Stimulated activated CD4-positive, alpha-beta T cell treated with anti-CD3 and anti-CD28 coated beads, Interleukin-4, amount 100 ng/mL, for 4 hours (primary cell): ENCODE data around the gene CLIC5.

ENCODE experiments used
- DNase-seq, 2 experiments: peaks; one replicate each; pipeline ENCODE4 v3.0.0-alpha.2; 2020

The CLIC5 gene

GRCh38 chr6:45881705-45882467, 133.8 kb downstream of the CLIC5 start:
- DNase-seq, result no peak

DNA sequence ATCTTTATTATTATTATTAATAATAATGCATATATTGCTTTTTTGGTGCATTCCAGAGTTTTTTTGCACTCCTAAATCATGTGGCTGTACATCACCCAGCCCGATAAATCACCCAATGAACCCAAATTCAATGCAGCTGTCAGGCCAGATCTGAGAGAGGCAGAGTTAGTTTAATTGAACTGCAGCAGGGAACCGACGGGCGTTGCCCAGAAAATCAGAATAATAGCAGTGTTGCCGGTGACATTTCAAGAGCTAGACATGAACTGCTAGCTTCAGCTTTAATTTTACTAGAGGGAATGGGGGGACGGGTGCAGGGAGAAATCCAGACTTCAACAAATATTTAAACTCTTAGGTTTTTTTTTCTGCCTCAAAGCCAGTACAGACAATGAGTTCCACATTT, 135.0 kb downstream of the CLIC5 start:
- DNase-seq, result no peak

DNA sequence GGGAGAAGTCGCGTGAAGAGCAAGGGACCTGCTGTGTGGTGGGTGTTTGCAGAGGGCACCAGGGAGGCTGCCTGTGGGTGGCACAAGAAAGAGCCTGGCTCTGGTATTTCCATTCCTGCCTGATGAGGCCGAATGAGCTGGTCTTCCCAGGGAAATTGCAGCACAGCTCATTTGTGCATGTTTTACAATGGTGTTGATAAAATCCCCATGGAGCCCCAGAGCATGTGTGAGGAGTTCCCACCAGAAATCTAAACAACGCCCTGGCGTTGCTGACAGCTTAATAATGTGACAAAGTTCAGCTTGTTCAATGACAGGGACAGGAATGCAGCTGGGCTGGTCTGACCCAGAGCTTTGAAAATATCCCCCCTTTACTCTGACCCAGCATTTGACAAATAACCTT, 135.5 kb downstream of the CLIC5 start:
- DNase-seq, result no peak

DNA sequence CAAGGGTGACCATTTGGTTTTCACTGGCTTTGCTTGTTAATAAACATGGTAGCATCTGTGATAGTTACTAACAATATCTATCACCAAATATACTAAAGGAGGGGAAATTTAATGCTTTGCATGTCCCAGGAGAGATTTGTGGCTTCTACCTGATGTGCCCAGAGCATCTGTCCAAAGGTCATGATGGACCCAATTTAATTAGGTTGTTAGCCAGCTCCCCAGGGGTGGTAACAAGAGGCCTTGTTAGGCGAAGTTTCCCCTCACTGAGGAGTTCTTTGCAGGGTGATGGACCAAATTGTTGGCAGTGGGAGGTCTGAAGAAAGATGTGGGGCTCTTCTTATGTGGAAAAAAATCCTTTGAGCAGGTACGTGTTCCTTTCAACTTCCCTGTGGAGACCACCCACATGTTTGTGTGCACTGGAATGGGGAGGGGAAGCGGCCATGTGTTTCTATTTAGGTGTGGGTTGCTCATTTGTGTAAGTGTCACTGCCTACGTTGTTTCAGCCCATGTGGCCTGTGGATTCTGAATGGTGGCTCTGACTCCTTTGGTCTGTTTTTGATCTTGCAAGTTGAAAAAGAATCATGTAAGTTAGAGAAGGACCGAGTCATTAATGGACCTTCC, 137.6 kb downstream of the CLIC5 start:
- no peak for DNase-seq

DNA sequence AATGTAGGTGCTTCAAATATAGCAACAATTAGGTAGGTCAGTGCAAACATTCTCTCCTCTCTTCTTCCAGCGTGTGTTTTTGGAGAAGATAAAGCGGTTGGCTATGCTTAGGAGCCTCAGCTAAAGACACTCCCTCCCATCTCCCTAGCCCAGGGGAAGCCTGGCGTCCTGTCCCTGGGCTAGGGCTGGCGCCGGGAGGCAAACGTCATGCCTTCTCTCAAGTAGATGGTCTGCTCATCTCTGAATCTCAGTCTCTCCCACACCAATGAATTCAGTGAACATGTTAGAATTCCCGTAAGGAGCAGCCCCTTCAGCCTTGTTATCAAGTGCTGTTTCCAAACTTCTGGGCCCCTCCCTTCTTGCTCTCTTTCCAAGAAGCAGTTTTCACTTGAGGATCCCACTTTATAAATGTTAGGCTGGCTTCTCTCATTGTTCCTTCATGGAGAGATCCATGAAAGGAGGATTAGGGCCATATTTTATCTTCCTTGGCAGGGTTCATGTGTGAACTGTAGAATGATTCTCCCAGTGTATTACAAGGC, 142.8 kb downstream of the CLIC5 start:
- DNase-seq, result no peak

GRCh38 chr6:45870531-45870930, 145.1 kb downstream of the CLIC5 start:
- no peak for DNase-seq

- DNase-seq, result no peak
These were observed 151.0 kb downstream of the CLIC5 start for GRCh38 chr6:45864651-45865050.

DNA sequence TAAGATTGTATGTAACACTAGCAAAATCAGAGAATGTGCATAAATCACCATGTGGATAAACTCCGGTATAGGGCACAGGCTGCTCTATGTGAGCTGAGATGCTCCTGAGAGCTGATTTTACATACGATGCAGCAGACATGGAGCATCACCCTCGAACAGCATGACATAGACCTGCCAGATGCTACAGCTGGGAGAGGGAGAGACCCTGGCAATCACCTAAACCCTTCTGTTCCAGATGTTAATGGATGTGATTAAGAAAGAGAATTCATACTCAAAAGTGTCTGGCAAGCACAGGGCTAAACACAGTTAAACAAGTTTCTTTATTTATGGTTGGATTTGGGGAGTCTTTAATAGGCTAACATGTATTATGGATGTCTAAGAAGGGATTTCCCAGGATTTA, 157.0 kb downstream of the CLIC5 start:
- no peak for DNase-seq

- no peak for DNase-seq
These were observed 157.8 kb downstream of the CLIC5 start for GRCh38 chr6:45857827-45858226.

DNA sequence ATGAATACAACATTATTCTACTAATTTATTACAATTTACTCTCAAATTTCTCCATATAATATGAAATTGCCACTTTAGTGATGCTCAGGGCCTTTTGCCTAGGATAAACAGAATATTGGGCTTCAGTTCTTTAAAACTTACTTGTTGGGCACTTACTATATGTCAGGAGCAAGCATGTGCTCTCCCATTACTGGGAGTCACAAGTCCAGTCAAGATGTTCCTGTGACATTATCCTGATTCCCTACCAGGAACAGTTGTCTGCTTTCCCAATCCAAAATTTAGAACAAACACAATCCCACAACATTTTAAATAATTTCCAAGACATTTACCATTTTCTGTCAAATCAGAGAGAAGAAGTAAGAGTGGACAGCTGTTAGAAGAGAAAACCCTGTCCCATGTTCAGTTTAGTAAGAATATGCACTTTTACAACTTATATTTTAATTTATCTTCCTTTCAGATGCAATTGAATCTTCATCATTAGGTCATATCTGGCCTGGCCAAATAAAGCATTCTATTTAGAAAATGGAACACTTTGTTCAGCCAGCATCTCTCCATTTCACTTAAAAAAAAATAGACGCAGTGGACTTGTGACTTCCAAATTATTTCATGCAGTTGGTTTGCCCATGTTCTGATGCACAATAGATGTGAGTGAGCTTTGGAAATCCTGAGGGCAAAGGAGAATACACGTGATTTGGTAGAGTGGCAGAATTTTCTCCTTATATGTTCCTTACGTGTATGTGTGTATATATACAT, 159.8 kb downstream of the CLIC5 start:
- DNase-seq, result no peak

- no peak for DNase-seq
These were observed 161.4 kb downstream of the CLIC5 start for GRCh38 chr6:45854149-45854742.

DNA sequence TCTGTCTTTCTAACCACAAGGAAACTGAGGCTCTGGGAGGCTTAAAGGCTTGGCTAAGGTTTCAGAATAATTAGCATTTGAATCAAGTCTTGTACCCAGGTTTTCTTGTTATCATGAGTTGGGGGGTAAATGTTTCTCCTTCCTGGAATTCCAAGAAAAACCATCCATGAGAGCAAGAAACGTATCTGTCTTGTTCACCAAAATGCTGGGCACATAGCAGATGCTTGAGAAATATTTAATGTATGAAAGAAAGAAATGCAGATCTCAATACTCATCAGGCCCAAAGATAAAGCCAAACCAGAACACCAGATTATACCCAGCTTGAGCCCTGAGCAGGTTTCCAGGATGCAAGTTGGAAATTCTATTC, 164.6 kb downstream of the CLIC5 start:
- DNase-seq, result no peak

GRCh38 chr6:45850378-45851033, 165.2 kb downstream of the CLIC5 start:
- no peak for DNase-seq

DNA sequence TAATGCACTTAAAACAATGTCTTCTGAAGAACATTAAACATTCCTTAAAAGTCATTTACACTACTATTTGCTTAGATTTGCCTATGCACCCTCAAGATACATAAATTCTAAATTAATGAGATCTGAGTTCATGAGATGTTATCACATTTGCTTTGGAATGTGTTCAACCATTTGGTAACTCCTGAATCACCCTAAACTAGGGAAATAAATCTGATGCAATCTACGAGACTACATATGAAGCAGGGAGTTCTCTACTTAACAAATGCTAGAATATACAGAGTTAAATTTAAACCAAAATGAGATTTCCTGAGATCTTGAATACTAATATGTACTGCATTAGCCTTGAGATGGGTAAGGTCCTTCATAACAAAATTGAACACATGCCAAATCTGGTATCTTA, 170.1 kb downstream of the CLIC5 start:
- DNase-seq, result no peak

- DNase-seq, result no peak
These were observed 170.7 kb downstream of the CLIC5 start for GRCh38 chr6:45844986-45845385.

GRCh38 chr6:45843848-45844521, 171.7 kb downstream of the CLIC5 start:
- DNase-seq, result no peak

DNA sequence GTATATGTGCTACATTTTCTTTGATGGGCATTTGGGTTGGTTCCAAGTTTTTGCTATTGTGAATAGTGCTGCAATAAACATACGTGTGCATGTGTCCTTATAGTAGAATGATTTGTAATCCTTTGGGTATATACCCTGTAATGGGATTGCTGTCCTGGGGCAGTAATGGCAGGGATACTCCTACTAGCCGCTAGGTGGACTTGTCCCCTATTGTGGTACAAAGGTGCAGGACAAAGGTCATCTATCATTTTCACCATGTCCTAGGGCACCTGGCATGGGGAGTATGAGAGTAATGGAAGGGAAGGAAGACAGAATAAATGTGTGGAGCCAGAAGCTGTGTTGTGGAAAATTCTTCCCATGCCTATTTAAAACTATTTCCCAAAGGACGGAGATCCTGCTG, 174.6 kb downstream of the CLIC5 start:
- DNase-seq, result no peak

DNA sequence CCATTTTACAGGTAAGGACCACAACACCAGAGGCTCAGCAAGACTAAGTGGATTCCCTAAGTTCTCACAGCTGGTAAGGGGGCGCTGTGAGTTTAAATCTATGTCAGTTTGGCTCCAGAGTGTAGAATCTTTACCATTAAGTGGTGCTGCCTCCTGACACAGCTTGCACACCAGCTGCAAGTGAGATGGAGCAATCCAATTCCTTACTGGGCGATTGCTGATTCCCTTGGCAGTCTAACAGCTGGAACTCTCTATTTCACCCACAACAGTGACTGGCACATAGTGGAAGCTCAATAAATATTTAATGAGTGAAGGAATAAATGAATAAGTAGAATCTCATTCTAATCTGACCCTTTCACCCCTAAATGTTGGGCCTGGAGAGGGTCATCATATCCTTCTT, 176.7 kb downstream of the CLIC5 start:
- DNase-seq, result no peak

- no peak for DNase-seq
These were observed 177.2 kb downstream of the CLIC5 start for GRCh38 chr6:45838451-45838850.

DNA sequence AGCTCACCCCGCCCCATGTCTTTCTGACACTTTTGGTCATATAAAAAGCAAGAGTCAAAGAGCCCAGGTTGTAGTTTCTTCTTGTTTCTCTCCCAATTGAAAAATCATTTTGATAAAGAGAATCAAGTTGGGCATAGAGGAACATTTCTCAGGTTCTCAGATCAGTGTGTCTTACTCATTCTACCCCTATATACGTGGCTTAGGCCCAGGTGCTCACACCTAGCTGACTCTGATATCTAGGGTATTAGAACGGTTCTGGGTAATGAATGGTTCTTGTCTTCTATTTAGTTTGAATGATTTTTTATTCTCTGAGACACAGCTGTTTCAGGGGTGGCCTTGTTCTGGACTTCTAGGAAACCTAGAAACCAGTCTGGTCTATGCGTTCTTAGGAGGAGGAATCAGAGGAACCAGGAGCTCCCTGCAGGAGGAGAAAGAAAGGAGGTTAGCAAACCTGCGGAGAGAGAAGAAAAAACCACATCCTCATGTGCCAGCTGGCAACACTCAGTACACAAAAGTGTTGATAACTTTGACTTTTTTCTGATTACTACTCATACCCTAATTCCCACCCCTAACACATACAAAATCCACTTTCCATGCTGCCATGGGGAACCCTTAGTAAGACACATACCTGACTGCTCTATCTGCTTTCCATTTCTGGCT, 178.0 kb downstream of the CLIC5 start:
- no peak for DNase-seq

DNA sequence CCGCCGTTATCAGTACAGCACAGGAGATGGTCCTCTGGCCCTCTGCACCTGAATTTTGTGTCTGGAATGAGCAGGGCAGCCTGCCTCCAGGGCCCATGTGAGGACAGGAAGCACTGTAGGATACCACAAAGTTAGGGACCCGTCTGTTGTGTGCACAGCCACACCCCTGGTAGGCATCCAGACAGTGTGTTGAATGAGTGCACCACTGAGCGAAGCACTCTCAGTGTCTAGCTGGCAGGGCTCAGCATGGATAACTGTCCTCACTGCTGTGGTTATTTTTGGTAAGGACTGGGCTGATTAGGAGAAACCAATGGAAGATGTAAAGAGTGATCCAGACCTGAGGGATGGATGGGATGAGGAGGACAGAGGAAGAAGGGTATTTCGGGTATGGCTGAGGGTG, 178.7 kb downstream of the CLIC5 start:
- DNase-seq, result no peak

DNA sequence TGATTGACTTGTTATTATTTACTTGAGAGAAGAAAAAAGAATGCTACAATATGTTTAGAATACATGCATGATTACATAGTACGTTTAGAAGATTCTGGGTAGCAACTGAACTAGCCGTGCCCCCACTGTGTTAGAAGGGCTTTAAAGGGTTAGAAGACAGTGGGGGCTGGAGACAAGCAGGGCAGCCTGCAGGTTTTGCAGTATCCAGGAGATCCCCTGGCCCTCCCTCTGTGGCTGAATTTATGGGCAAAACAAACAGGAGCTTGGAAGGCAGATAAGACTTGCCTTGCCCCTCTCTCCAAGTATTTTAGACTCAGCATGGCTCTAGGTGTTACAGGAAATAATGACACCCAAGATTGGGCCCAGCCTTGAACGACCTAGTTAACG, 179.2 kb downstream of the CLIC5 start:
- DNase-seq, result no peak
